ENCODE data around the gene WDFY2.

DNA sequence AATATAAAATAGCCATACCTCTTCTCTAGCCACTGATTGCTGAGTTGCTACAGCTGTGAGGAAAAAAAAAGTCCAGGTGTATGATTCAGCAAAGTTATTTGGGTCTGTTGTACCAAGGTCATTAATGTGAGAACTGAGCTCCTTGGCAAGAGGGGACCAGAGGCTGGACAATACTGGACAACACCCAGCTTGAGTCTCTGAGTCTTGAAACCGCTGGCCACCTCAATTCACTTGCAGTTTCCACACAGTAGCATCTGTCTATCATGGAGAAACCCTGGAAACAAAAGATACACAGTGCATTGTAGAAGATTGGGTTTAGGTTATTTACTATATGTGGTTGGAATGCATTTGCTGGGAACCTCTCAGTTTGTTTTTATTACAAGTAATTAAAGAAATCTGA, 60.4 kb downstream of the WDFY2 start:
- TF ChIP-seq POLR2AphosphoS5 (IDR thresholded peaks at IDR 0.05; ENCODE audit: borderline replicate concordance, low read depth, low read length) (no peak), EZH2 (IDR thresholded peaks at IDR 0.05) (no peak), FOXP2 (optimal IDR thresholded peaks at IDR 0.05; ENCODE audit: control extremely low read depth, extremely low read length, insufficient read depth) (no peak)
